Large intestine (tissue), 3 donors: ENCODE data around the gene SLC44A1. TPM values are rescaled to one million over a fixed set of nuclear protein-coding genes. Genes with fewer than 3 reads are reported as not detected.

Experiments
- DNase-seq, 2 donors: peaks; one replicate each; pipeline versions ENCODE4 v3.0.0 to v3.0.0-alpha.2; 2013
- H3K27ac ChIP-seq: one replicate; pipeline ENCODE4 v1.5.1; 2013; ENCODE audit warnings: low read length
- H3K27me3 ChIP-seq: 2 replicates; pipeline ENCODE4 v1.6.1; 2013; ENCODE audit warnings: low read length; ENCODE audit not compliant: control insufficient read depth, insufficient read depth
- H3K36me3 ChIP-seq: 2 replicates; pipeline ENCODE4 v1.6.1; 2013; ENCODE audit warnings: low read length; ENCODE audit not compliant: control insufficient read depth, insufficient read depth
- H3K4me1 ChIP-seq: one replicate; pipeline ENCODE4 v1.6.1; 2013; ENCODE audit warnings: low read length; ENCODE audit not compliant: control insufficient read depth, insufficient read depth
- H3K4me3 ChIP-seq: one replicate; pipeline ENCODE4 v1.5.1; 2013; ENCODE audit warnings: low read length
- H3K9me3 ChIP-seq: one replicate; pipeline ENCODE4 v1.6.1; 2013; ENCODE audit warnings: mild to moderate bottlenecking, low read depth, low read length, moderate library complexity; ENCODE audit not compliant: control insufficient read depth
- WGBS: methylation state at CpG from one replicate; pipeline ENCODE4 v1.1.5; 2013; ENCODE audit warnings: low lambda C conversion rate; ENCODE audit not compliant: insufficient coverage; 5-methylcytosine and 5-hydroxymethylcytosine counted together
- polyA plus RNA-seq: library from polyadenylated mRNA; unstranded; fragments of 120-200 nt; gene quantifications from one replicate; pipeline ENCODE4 v1.2.1, GENCODE V29; 2013

Gene SLC44A1
- polyA plus RNA-seq, 1 donor = 49.8 TPM

DNA sequence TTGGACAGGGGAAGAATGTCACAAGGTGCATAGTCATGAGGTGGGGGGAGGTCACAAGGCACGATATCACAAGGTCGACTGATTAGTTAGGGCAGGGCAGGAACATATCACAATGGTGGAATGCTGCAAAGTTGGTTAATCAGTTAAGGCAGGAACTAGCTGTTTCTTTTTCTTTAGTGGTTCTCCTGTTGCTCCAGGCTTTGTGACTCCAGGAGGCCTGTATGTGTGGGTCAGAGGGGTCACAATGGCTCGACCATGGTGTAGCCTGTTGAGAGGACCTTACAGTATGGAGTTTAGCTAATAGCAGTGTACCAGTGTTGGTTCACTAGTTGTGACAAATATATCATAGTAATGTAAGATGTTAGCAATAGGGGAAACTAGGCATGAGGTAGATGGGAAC is 191.0 kb downstream of the SLC44A1 start:
- Histone ChIP-seq H3K27ac (no peak overlapping the region), H3K9me3 (peaks cover 4% of the 10 kb centered on the region), H3K27me3 (no peaks in the 10 kb centered on the region), H3K36me3 (no peaks in the 10 kb centered on the region), H3K4me1 (peaks cover 21% of the 10 kb centered on the region), H3K4me3 (no peak overlapping the region)
- no peak for DNase-seq
- WGBS = no CpG with 5 or more reads among the region's 3 CpGs

DNA sequence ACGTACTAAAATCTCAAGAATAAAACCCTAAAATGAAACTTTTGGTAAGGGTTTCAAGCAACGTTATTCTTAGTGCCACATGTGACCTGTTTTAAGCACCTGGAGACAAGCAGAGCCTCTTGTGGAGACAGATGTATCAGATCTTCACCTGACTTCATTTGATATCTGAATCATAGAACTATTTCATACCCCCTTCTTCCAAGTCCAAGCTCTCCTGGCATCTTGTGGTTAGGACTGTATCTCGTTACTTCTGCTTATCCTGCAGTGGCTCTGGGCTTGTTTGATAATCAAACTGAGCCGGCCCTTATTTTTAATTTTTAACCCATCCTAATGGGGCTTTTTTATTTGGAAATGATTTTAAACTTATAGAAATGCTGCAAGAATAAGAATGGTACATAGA is 192.3 kb downstream of the SLC44A1 start:
- peaks cover 13% of the 10 kb centered on the region for H3K4me1 ChIP-seq
- H3K9me3 ChIP-seq = peaks cover 4% of the 10 kb centered on the region
- H3K27ac ChIP-seq = no peak overlapping the region
- no peaks in the 10 kb centered on the region for H3K27me3 ChIP-seq
- no peak overlapping the region for H3K4me3 ChIP-seq
- DNase-seq = no peak
- no peaks in the 10 kb centered on the region for H3K36me3 ChIP-seq
- 100% methylated on average over 1 of the region's 4 CpGs for WGBS

DNA sequence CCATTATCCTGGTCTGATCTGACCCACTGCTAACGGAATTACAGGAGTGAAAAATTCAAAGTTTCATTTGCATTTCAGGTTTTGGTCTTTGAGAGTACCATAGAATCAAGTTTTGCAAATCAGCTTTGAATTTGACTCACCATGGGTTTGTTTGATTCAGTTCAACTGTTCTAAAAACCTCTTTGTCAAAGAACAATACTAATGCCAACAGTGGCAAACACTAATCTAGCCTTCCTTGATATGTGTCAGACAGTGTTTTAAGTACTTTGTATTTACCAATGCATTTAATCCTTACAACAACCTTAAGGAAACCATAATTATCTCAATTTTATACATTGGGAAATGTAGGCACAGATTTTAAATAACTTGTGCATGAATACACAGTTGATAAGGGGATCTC is 193.3 kb downstream of the SLC44A1 start:
- H3K4me1 ChIP-seq = peaks cover 6% of the 10 kb centered on the region
- H3K27me3 ChIP-seq = no peaks in the 10 kb centered on the region
- no CpG with 5 or more reads among the region's 1 CpG for WGBS
- DNase-seq = no peak
- no peak overlapping the region for H3K27ac ChIP-seq
- H3K9me3 ChIP-seq = peaks cover 4% of the 10 kb centered on the region
- H3K36me3 ChIP-seq = no peaks in the 10 kb centered on the region
- H3K4me3 ChIP-seq = no peak overlapping the region

DNA sequence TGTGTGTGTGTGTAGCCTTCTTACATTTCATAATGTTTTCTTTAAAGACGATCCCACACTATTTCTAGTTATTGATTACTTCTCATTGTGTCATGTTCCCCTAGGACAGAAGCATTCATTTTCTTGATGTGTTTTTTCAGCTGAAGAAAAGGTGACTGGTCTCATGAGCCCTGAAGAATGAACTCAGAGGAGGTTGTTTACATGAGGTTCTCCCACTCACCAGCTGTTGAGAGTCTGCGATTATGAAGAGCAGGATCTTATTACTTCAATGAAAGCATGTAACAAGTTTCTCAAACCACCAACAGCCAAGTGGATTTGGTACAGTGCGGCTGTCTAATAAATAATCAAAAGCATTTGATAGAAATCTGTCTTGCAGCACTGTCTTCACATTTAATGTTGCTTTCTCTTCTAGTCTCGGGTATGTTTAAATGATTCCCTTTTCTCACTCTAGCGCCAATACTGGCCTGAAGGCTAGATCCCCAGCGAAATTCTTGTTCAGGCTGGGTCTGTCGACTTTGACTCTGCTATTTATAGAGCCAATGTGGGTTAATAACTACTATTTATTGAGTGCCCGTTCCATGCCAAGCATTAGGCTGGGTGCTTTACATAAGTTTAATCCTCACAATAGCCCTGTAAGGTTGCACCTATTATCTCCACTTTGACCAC is 193.8 kb downstream of the SLC44A1 start:
- 70% methylated on average over 2 of the region's 8 CpGs for WGBS

DNA sequence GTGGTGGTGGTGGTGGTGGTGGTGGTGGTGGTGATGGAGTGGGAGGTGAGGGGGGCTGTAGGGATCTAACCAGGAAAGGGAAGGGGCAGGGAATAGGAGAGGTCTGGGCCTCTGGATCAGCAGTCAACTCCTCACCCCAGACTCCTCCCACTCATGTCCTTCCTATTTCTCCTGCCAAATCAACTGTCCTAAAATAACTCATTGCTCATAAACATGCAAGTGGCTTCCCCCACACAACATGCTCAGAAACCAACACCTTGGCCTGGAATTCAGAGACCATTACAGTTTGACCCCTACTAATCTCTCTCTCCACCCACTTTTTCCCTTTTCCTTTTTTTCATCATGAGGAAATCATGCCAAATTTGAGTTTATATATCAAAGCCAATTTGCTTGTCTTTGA is 195.0 kb downstream of the SLC44A1 start:
- Histone ChIP-seq H3K36me3 (no peaks in the 10 kb centered on the region), H3K4me1 (no peaks in the 10 kb centered on the region), H3K9me3 (peaks cover 4% of the 10 kb centered on the region), H3K4me3 (no peak overlapping the region), H3K27ac (no peak overlapping the region), H3K27me3 (no peaks in the 10 kb centered on the region)
- no peak for DNase-seq

More for the DNA sequence above, 193.8 kb downstream of the SLC44A1 start:
- H3K36me3 ChIP-seq = no peaks in the 10 kb centered on the region
- H3K4me3 ChIP-seq = no peak overlapping the region
- peaks cover under 1% of the 10 kb centered on the region for H3K4me1 ChIP-seq
- no peaks in the 10 kb centered on the region for H3K27me3 ChIP-seq
- H3K9me3 ChIP-seq = peaks cover 4% of the 10 kb centered on the region
- no peak for DNase-seq
- no peak overlapping the region for H3K27ac ChIP-seq

DNA sequence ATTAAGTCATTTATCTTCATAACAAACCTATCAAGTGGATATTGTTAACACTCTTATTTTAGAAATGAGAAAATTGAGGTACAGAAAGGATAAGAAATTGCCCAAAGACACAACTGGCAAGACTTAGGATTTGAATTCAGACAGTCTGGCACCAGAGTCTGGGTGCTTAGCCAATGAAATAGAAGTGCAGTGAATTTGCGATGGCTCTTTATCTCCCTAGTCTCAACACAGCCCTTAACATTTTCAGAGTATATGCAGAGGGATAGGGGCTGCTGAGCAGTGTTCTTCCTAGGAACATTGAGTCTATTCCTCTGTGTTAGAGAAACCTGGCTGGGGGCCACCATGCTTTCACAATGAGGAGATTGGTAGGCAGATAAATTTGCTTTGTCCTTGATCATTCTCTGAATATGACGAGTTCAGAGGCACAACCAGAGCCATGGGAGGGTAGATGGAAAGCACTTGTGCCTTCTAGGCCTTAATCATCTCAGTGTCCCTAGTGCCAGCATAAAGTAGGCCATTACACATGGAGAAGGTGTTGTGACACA is 197.2 kb downstream of the SLC44A1 start:
- Histone ChIP-seq H3K27me3 (no peaks in the 10 kb centered on the region), H3K4me3 (no peak overlapping the region), H3K36me3 (no peaks in the 10 kb centered on the region), H3K27ac (no peak overlapping the region), H3K4me1 (no peaks in the 10 kb centered on the region), H3K9me3 (no peaks in the 10 kb centered on the region)
- WGBS = no CpG with 5 or more reads among the region's 2 CpGs
- no peak for DNase-seq

DNA sequence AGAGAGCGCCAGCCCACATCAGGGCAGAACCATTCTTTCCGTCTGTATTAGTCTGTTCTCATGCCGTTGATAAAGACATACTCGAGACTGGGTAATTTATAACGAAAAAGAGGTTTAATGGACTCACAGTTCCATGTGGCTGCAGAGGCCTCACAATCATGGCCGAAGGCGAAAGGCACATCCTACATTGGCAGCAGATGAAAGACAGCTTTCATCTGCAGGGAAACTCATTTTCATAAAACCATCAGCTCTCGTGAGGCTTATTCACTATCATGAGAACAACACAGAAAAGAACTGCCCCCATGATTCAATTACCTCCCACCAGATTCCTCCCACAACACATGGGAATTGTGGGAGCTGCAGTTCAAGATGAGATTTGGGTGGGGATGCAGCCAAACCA is 198.7 kb downstream of the SLC44A1 start:
- no CpG with 5 or more reads among the region's 8 CpGs for WGBS
- Histone ChIP-seq H3K4me1 (peaks cover 5% of the 10 kb centered on the region), H3K27ac (no peak overlapping the region), H3K4me3 (no peak overlapping the region), H3K27me3 (no peaks in the 10 kb centered on the region), H3K36me3 (no peaks in the 10 kb centered on the region), H3K9me3 (no peaks in the 10 kb centered on the region)
- DNase-seq = no peak

DNA sequence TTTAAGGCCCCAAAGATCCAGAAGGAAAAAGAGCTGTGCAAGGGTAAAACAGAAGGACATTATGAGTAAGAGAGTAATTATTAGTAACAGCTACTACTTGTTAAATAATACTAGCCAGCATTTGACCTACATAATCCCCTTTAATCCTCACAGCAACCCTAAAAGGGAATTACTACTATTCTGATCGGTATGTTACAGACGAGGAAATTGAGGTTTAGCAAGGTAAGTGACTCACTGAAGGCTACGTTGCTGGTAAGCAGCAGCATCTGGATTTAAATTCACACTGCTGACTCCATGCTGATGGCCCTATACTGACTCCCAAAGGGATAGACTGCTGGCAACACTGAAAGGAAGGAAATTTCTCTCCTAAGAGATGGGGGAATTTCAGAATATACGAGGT is 199.7 kb downstream of the SLC44A1 start:
- Histone ChIP-seq H3K9me3 (no peaks in the 10 kb centered on the region), H3K36me3 (no peaks in the 10 kb centered on the region), H3K27ac (no peak overlapping the region), H3K4me1 (peaks cover 5% of the 10 kb centered on the region), H3K27me3 (no peaks in the 10 kb centered on the region), H3K4me3 (no peak overlapping the region)
- DNase-seq = no peak
- 69% methylated on average over 2 of the region's 4 CpGs for WGBS

DNA sequence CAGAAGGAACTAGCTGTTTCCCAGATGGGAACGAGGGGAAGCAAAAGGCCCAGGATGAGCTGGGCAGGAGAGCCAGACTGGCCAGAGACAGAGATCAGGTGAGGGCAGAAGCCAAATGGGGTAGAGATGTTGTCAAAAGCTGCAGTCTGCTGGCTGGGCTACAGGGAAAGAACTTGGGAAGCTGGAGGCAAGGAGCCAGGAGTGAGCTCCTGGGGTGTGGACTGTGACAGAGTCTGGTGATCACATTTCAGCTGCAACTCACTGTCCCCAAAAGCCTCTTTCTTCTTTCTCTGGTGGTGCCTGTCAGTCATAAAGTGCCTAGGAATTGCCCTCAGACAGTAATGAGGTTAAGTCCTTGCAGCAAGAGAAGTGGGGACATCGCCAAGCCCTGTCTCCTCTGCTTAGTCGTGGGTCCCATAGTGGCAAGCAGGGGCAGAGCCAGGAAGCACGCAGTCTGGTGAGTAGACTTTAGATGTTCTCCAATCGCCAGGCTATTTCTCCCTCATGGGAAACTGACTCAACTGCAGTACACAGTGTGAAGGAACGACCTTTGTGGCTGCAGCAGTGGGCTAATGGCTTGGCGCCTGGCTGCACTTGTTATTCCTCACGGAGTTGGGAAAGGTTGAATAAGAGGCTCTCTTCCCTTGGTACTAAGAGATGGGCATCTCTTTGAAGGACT is 200.9 kb downstream of the SLC44A1 start:
- no peak overlapping the region for H3K4me3 ChIP-seq
- peaks cover 5% of the 10 kb centered on the region for H3K4me1 ChIP-seq
- no peak overlapping the region for H3K27ac ChIP-seq
- no peaks in the 10 kb centered on the region for H3K27me3 ChIP-seq
- H3K36me3 ChIP-seq = no peaks in the 10 kb centered on the region
- no peaks in the 10 kb centered on the region for H3K9me3 ChIP-seq
- DNase-seq = no peak
- WGBS = no CpG with 5 or more reads among the region's 8 CpGs

DNA sequence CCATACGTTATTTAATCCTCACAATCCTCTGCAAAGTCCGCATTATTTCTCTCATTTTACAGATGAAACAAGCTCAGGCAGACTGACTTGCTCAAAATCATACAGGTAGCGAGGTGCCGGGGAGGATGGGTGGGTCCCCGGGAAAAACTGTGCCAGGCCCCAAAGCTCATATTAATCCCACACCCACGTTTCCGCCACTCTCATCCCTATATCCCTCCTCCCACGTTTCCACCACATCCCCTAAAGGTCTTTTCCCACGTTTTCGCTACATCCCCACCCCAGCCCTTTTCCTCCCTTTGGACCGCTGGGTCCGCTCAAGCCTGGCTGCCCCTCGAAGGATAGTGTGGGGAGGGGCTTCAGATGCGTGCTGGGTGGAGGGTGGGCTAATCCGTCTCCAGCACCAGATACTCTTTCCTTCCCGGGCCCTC is 202.9 kb downstream of the SLC44A1 start:
- Histone ChIP-seq H3K4me1 (peaks cover 5% of the 10 kb centered on the region), H3K27me3 (no peaks in the 10 kb centered on the region), H3K9me3 (no peaks in the 10 kb centered on the region), H3K36me3 (no peaks in the 10 kb centered on the region), H3K27ac (peak overlapping the region; percentile 50), H3K4me3 (peak overlapping the region; percentile 81)
- DNase-seq = no peak
- WGBS = 69% methylated on average over 2 of the region's 16 CpGs
